Astrocyte (in vitro differentiated cells and primary cell): ENCODE measurements around the gene THUMPD2. TPM values are rescaled to one million over a fixed set of nuclear protein-coding genes. Genes with fewer than 3 reads are reported as not detected.

Experiments
- DNase-seq: peaks from one replicate; pipeline ENCODE4 v3.0.0-alpha.2; 2010; ENCODE audit warnings: low read depth
- FAIRE-seq: peaks from 2 replicates; lab custom pipeline; 2011; peaks lifted over from hg19 to GRCh38; lab: Jason Lieb, UNC
- H2AFZ ChIP-seq: 2 replicates; pipeline ENCODE4 v1.6.0; 2012; ENCODE audit warnings: low read depth, low read length, inconsistent platforms
- H3K27ac ChIP-seq: 2 replicates; pipeline ENCODE4 v1.5.1; 2011; ENCODE audit warnings: low read depth, low read length, inconsistent platforms
- H3K27me3 ChIP-seq: 2 replicates; pipeline ENCODE4 v1.6.0; 2011; ENCODE audit warnings: low read length, inconsistent platforms; ENCODE audit not compliant: insufficient read depth
- H3K36me3 ChIP-seq: 2 replicates; pipeline ENCODE4 v1.5.1; 2011; ENCODE audit warnings: low read length, inconsistent platforms; ENCODE audit not compliant: insufficient read depth
- H3K4me1 ChIP-seq: 2 replicates; pipeline ENCODE4 v1.5.1; 2011; ENCODE audit warnings: low read length, inconsistent platforms; ENCODE audit not compliant: insufficient read depth
- H3K4me2 ChIP-seq: 2 replicates; pipeline ENCODE4 v1.6.0; 2012; ENCODE audit warnings: low read length, inconsistent platforms
- H3K4me3 ChIP-seq: 2 replicates; pipeline ENCODE4 v1.5.1; 2011; ENCODE audit warnings: low read depth, mild to moderate bottlenecking, low read length, inconsistent platforms; ENCODE audit not compliant: insufficient read depth
- H3K79me2 ChIP-seq: 2 replicates; pipeline ENCODE4 v1.6.0; 2012; ENCODE audit warnings: mild to moderate bottlenecking, low read length, inconsistent platforms; ENCODE audit not compliant: insufficient read depth
- H3K9ac ChIP-seq: 2 replicates; pipeline ENCODE4 v1.6.0; 2012; ENCODE audit warnings: mild to moderate bottlenecking, low read length, inconsistent platforms
- H3K9me3 ChIP-seq: 2 replicates; pipeline ENCODE4 v1.5.1; 2012; ENCODE audit warnings: low read depth, mild to moderate bottlenecking, low read length, inconsistent platforms; ENCODE audit not compliant: insufficient read depth
- H4K20me1 ChIP-seq: 2 replicates; pipeline ENCODE4 v1.6.0; 2012; ENCODE audit warnings: low read length, inconsistent platforms; ENCODE audit not compliant: insufficient read depth
- H3K27ac Mint-ChIP-seq: one replicate; pipeline ENCODE4 v1.8.0; 2021; ENCODE audit warnings: mild to moderate bottlenecking, mixed read lengths; ENCODE audit not compliant: unreplicated experiment
- H3K27me3 Mint-ChIP-seq: one replicate; pipeline ENCODE4 v1.8.0; 2021; ENCODE audit warnings: low read depth, mixed read lengths; ENCODE audit not compliant: unreplicated experiment
- H3K36me3 Mint-ChIP-seq: one replicate; pipeline ENCODE4 v1.8.0; 2021; ENCODE audit warnings: low read depth, mixed read lengths; ENCODE audit not compliant: unreplicated experiment
- H3K4me1 Mint-ChIP-seq: one replicate; pipeline ENCODE4 v1.8.0; 2021; ENCODE audit warnings: low read depth, mixed read lengths; ENCODE audit not compliant: unreplicated experiment
- H3K4me3 Mint-ChIP-seq: one replicate; pipeline ENCODE4 v1.8.0; 2021; ENCODE audit warnings: mild to moderate bottlenecking, moderate library complexity, mixed read lengths; ENCODE audit not compliant: unreplicated experiment
- H3K9me3 Mint-ChIP-seq: one replicate; pipeline ENCODE4 v1.8.0; 2021; ENCODE audit warnings: mild to moderate bottlenecking, mixed read lengths; ENCODE audit not compliant: unreplicated experiment
- CTCF ChIP-seq: IDR thresholded peaks from 2 replicates; pipeline ENCODE4 v1.5.1; 2011; ENCODE audit warnings: low read depth, mild to moderate bottlenecking, inconsistent platforms, low read length, moderate library complexity; ENCODE audit not compliant: insufficient read depth
- EZH2 ChIP-seq: IDR thresholded peaks from 2 replicates; pipeline ENCODE4 v1.6.1; 2012; ENCODE audit warnings: mild to moderate bottlenecking, low read length, inconsistent platforms; ENCODE audit not compliant: insufficient read depth
- total RNA-seq: library from RNA; stranded (reverse); gene quantifications from 2 replicates; pipeline ENCODE4 v1.2.1, GENCODE V29; 2021

THUMPD2 gene
- total RNA-seq, 1 donor from 2014 or later = 11.5 TPM

DNA sequence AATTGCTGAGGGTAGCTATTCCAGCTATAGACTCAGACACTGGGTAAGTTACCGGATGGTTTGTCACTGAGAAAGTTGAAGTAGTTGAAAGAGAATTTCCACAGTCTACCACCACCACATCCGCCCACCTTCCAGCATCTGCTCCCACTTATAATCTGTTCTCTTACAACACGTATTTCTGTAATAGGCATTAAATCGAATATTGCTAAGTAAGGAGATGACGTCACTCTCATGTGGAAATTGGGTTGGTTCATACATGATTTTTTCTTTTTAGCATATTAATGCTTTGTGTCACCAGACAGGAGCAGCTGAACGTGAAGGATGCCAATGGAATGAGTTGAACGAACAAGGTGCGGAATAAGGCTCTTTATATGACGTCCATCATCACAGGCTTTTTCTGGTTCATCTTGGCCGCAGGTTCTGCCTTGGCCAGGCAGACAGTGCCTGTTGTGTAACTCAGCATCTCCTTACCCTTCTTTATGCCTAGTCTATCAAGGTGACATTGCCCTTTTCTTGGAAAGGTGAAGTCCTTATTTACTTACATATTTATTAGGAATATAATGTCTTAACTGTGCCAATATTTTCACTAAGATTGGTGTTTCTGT, 45.9 kb downstream of the THUMPD2 start:
- no peak overlapping the region for H3K4me3 ChIP-seq
- FAIRE-seq (no peak), DNase-seq (peak; percentile 53)
- H4K20me1 ChIP-seq = no peaks in the 10 kb centered on the region
- H3K36me3 Mint-ChIP-seq = peaks cover 7% of the 10 kb centered on the region
- H3K36me3 ChIP-seq = peaks cover 16% of the 10 kb centered on the region
- H3K4me3 Mint-ChIP-seq = no peak overlapping the region
- H3K27ac Mint-ChIP-seq = no peak overlapping the region
- H3K4me2 ChIP-seq = no peak overlapping the region
- peaks cover 36% of the 10 kb centered on the region for H3K4me1 ChIP-seq
- H2AFZ ChIP-seq = no peak overlapping the region
- H3K27me3 ChIP-seq = no peaks in the 10 kb centered on the region
- no peak overlapping the region for H3K9ac ChIP-seq
- peaks cover 4% of the 10 kb centered on the region for H3K9me3 Mint-ChIP-seq
- no peak for TF ChIP-seq CTCF
- no peak for TF ChIP-seq EZH2
- peaks cover 71% of the 10 kb centered on the region for H3K4me1 Mint-ChIP-seq
- H3K27ac ChIP-seq = peak overlapping the region; percentile 23
- H3K27me3 Mint-ChIP-seq = no peaks in the 10 kb centered on the region
- H3K79me2 ChIP-seq = peaks cover 51% of the 10 kb centered on the region
- H3K9me3 ChIP-seq = no peaks in the 10 kb centered on the region

- no peak overlapping the region for H3K4me2 ChIP-seq
- no peak for FAIRE-seq
- no peak overlapping the region for H3K9ac ChIP-seq
- no peak for TF ChIP-seq CTCF
- TF ChIP-seq EZH2 = no peak
- no peaks in the 10 kb centered on the region for H3K27me3 ChIP-seq
- no peak overlapping the region for H3K4me3 Mint-ChIP-seq
- H3K36me3 ChIP-seq = peaks cover 16% of the 10 kb centered on the region
- H2AFZ ChIP-seq = no peak overlapping the region
- H3K4me1 ChIP-seq = peaks cover 29% of the 10 kb centered on the region
- peaks cover 4% of the 10 kb centered on the region for H3K9me3 Mint-ChIP-seq
- no peaks in the 10 kb centered on the region for H3K9me3 ChIP-seq
- no peaks in the 10 kb centered on the region for H3K27me3 Mint-ChIP-seq
- peaks cover 51% of the 10 kb centered on the region for H3K79me2 ChIP-seq
- H3K4me3 ChIP-seq = no peak overlapping the region
- no peaks in the 10 kb centered on the region for H4K20me1 ChIP-seq
- H3K27ac Mint-ChIP-seq = no peak overlapping the region
- DNase-seq = no peak
- peaks cover 66% of the 10 kb centered on the region for H3K4me1 Mint-ChIP-seq
- peak overlapping the region; percentile 23 for H3K27ac ChIP-seq
- peaks cover 7% of the 10 kb centered on the region for H3K36me3 Mint-ChIP-seq
Measured at GRCh38 chr2:39732482-39732881, 46.6 kb downstream of the THUMPD2 start.

GRCh38 chr2:39731546-39731945, 47.5 kb downstream of the THUMPD2 start:
- H3K4me3 Mint-ChIP-seq = no peak overlapping the region

More at GRCh38 chr2:39731546-39731945, 47.5 kb downstream of the THUMPD2 start:
- Mint-ChIP-seq H3K27ac (no peak overlapping the region), H3K36me3 (peaks cover 8% of the 10 kb centered on the region), H3K4me1 (peaks cover 67% of the 10 kb centered on the region), H3K9me3 (peaks cover 3% of the 10 kb centered on the region), H3K27me3 (no peaks in the 10 kb centered on the region)
- DNase-seq (no peak), FAIRE-seq (no peak)
- TF ChIP-seq EZH2 (no peak), CTCF (no peak)
- peaks cover 22% of the 10 kb centered on the region for H3K4me1 ChIP-seq
- no peak overlapping the region for H2AFZ ChIP-seq
- H3K9me3 ChIP-seq = no peaks in the 10 kb centered on the region
- no peak overlapping the region for H3K4me2 ChIP-seq
- no peak overlapping the region for H3K4me3 ChIP-seq
- no peak overlapping the region for H3K9ac ChIP-seq
- H3K79me2 ChIP-seq = peaks cover 51% of the 10 kb centered on the region
- peaks cover 16% of the 10 kb centered on the region for H3K36me3 ChIP-seq
- H3K27ac ChIP-seq = no peak overlapping the region
- H4K20me1 ChIP-seq = no peaks in the 10 kb centered on the region
- no peaks in the 10 kb centered on the region for H3K27me3 ChIP-seq
